ENCODE measurements around the gene DNMT3A. TPM values are rescaled to one million over a fixed set of nuclear protein-coding genes. Genes with fewer than 3 reads are reported as not detected.

Gene DNMT3A
- total RNA-seq, 1 donor, result 11.7 TPM

GRCh38 chr2:25292408-25292807 is 49.3 kb downstream of the DNMT3A start:
- TF ChIP-seq, protein P1, sequence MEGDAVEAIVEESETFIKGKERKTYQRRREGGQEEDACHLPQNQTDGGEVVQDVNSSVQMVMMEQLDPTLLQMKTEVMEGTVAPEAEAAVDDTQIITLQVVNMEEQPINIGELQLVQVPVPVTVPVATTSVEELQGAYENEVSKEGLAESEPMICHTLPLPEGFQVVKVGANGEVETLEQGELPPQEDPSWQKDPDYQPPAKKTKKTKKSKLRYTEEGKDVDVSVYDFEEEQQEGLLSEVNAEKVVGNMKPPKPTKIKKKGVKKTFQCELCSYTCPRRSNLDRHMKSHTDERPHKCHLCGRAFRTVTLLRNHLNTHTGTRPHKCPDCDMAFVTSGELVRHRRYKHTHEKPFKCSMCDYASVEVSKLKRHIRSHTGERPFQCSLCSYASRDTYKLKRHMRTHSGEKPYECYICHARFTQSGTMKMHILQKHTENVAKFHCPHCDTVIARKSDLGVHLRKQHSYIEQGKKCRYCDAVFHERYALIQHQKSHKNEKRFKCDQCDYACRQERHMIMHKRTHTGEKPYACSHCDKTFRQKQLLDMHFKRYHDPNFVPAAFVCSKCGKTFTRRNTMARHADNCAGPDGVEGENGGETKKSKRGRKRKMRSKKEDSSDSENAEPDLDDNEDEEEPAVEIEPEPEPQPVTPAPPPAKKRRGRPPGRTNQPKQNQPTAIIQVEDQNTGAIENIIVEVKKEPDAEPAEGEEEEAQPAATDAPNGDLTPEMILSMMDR (IDR thresholded peaks at IDR 0.05; ENCODE audit: insufficient read depth, low read depth, low read length), result no peak
- no peak overlapping the region for H3K4me3 ChIP-seq (ENCODE audit: low read depth, low read length)
- DNase-seq (ENCODE audit: low read depth), result no peak

DNA sequence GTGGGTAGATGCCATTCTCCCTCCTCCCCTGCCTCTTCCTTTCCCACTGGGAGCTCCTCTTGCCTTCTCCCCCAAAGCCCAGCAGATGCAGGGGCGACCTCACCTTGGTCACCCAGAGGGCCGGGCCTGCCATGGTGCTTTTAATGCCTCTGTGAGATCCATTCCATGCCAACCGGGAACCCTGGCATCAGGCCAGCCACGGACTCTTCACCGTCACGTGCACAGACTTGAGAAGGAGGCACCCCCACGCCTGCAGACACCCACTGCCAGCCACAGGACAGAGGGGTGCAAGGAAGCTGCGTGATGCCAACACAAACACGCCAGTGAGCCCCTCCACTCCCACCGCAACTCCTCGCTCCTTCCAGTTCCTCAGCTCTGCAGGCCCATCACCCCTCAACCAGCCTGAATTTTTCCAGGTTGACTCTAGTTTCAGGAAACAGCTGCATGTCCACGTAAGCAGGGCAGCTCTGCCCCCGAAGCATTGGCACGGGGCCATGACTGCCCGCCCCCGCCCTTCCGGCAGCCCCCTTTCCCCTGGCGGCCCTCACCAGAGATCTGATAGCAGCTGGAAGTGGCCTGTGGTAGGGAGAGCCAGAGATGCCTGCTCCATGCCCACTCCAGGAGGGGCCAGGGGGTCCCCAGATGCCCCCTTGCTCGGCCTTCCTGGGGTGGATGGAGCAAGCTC is 50.8 kb downstream of the DNMT3A start:
- TF ChIP-seq, protein P1 (IDR thresholded peaks at IDR 0.05; ENCODE audit: insufficient read depth, low read depth, low read length), result no peak
- H3K4me3 ChIP-seq (ENCODE audit: low read depth, low read length), result no peak overlapping the region
- DNase-seq (ENCODE audit: low read depth), result peak; percentile 11

DNA sequence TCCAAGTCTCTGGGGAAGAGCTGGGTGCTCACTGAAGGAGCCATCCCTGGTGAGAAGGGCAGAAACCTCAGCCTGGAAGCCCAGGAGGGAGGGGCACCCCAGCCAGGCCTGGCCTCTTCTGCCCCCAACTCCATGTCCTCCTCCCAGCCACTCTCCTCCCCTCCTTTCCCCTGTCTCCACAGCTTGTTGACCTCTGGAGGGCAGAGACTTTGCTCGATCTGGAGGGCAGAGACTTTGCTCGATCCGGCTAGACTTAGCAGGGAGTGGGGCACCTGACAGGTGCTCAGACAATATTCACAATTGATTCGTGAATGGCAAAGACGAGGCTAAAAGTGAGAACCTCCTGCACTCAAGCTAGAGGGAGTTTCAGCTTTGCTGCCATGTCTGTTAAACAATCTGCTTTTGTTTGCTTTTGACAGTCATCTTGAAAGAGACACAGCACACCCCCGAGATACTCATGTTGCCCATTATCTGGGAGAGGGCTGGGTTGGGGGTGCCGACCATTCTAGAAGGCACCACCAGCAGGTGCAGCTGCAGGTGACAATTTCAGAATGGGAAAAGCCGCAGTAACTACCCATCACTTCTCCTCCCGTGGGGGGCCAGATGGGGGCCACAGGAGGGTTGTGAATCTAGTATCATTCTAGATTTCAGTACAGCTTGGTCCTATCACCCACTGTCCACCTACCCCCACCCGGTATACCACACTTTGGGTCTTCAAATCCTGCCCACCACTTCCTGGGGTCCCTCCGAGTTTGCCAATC is 54.8 kb downstream of the DNMT3A start:
- no peak overlapping the region for H3K4me3 ChIP-seq (ENCODE audit: low read depth, low read length)
- DNase-seq (ENCODE audit: low read depth), result no peak
- TF ChIP-seq, protein P1 (IDR thresholded peaks at IDR 0.05; ENCODE audit: insufficient read depth, low read depth, low read length), result no peak

- H3K4me3 ChIP-seq (ENCODE audit: low read depth, low read length), result no peak overlapping the region
- DNase-seq (ENCODE audit: low read depth), result no peak
- TF ChIP-seq, protein P1 (IDR thresholded peaks at IDR 0.05; ENCODE audit: insufficient read depth, low read depth, low read length), result no peak
These were observed 55.7 kb downstream of the DNMT3A start for GRCh38 chr2:25286025-25286400.

GRCh38 chr2:25285265-25286024 is 56.3 kb downstream of the DNMT3A start:
- H3K4me3 ChIP-seq (ENCODE audit: low read depth, low read length), result no peak overlapping the region
- TF ChIP-seq, protein P1 (IDR thresholded peaks at IDR 0.05; ENCODE audit: insufficient read depth, low read depth, low read length), result no peak
- DNase-seq (ENCODE audit: low read depth), result no peak

DNA sequence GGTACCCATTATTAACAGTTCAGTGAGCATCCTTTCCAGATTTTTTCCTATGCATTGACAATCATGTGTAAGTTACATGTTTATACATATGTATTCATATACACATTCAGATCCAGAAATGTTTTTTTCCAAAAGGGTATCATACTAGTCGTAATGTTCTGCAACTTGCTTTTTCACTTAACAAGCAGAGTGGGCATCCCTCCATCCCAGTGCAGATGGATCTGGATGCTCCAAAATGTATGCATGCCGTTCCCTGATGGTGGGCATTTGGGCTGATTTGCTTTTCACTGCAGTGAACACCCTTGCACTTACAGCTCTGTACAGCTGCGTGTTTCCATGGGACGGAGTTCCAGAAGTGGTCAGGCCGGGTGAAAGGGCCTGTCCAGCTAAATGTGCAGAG is 57.0 kb downstream of the DNMT3A start:
- TF ChIP-seq, protein P1 (IDR thresholded peaks at IDR 0.05; ENCODE audit: insufficient read depth, low read depth, low read length), result no peak
- no peak for DNase-seq (ENCODE audit: low read depth)
- no peak overlapping the region for H3K4me3 ChIP-seq (ENCODE audit: low read depth, low read length)

Data from fibroblast of villous mesenchyme (primary cell).